ENCODE results near the gene CLASRP.

Gene CLASRP

DNA sequence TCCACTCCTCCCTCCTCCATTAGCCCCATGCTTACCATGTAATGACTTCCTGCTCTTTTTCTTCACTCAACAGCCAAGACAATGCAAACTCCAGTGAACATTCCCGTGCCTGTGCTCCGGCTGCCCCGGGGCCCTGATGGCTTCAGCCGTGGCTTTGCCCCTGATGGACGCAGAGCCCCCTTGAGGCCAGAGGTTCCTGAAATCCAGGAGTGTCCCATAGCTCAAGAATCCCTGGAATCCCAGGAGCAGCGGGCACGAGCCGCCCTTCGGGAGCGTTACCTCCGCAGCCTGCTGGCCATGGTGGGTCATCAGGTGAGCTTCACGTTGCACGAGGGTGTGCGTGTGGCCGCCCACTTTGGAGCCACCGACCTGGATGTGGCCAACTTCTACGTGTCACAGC lies 51.2 kb downstream of the CLASRP start:
- DNase-seq: no peak

DNA sequence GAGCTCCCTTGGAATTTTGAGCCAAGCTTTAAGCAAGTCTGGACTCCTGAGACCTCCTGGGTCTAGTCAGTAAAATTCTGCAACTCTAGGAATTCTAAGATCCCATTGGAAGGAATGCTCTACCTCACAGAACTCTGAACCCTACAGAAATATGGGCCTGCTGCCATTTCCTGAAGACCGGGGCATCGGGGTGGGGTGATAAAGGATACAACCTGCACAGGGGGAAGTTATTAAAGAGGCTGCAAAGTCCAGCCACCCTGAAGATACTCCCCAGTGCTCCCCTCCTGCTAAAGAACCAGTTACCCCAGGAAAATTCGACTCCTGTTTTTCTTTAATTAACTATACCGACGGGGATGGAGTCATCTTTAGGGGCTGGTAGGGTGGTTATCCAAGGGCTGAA lies 51.8 kb downstream of the CLASRP start:
- no peak for DNase-seq

DNA sequence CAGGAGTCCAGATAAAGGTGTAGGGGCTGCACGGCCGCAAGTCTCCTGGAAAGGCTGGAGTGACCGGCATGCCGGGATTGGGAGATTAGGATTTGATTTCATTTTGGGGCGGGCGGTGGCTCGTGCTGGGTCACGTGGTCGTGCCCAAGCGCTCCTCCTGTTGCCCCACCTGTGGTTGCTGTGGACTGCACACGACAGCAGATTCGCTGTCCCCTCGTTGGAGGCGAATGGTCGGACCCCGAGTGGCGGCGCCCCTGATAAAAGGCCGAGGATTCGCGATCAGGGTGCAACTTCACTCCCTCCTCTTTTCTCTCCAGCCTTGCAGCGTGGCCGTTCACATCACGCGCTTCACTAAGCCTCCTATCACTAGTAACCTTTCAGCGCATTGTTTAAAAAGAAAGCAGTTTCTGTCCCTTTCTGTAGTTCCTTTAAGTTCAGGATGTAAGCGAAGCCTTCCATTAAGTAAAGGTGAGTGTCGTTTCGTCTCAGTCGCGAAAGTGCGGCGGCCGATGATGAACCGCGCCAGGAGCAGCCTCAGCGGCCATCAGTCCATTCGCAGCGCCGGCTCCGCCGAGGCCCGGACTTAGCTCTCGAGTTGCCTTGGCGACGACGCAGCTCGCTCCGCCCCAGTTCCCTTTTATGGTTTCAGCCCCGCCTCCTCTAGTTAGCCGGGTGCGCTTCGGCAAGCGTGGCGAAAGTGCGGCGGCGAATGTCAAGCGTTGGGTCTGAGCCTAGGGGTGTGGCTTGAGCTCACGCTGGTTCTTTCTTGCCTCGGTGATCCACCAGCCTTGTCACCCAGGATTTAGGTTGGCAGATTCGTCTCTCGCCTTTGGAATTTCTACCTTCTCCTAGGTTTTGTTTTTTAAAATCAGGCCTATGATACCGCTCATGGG lies 52.4 kb downstream of the CLASRP start:
- peak; percentile 97 for DNase-seq

DNA sequence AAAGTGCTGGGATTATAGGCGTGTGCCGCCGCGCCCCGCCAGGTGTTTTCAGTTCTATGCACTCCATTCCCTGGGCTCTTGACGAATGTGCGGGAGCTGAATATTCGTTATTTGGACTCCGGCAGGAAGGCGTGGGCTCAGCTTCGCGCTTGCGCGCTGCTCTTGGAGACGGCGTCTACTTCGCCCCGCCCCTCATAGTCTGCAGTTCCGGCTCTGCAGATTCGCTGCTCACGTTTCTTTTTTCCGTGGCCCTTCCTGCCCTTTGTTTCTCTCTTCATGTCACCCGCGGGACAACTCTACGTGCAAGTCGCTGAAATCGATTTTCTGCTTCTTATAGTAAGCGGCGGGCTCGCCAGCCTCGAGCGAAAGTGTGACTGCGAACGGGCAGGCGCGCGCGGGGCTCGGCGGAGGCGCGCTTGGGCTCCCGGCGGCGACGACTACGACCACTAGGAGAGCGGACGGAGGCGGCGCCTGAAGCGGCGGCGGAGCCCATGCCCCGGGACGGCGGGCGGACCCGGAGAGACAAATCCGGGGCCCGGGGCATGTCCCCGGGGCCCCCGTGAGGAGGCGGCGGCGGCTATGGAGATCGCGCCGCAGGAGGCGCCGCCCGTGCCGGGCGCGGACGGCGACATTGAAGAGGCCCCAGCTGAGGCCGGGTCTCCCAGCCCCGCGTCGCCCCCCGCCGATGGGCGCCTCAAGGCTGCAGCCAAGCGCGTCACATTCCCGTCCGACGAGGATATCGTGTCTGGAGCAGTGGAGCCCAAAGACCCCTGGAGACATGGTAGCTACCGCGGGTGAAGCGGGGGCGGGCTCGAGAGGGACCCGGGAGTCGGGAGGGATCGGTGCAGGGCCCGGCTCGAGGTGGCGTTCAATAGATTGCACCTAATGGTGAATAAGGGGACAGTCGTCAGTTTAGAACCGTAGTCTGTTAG lies 54.2 kb downstream of the CLASRP start, which contains the start of gene PPP1R37:
Gene PPP1R37 (plus strand): TSS at position 433 of the 932 bp plus-strand sequence. CDS start 147 bp downstream, at position 580.
- peak; percentile 94 for DNase-seq

DNA sequence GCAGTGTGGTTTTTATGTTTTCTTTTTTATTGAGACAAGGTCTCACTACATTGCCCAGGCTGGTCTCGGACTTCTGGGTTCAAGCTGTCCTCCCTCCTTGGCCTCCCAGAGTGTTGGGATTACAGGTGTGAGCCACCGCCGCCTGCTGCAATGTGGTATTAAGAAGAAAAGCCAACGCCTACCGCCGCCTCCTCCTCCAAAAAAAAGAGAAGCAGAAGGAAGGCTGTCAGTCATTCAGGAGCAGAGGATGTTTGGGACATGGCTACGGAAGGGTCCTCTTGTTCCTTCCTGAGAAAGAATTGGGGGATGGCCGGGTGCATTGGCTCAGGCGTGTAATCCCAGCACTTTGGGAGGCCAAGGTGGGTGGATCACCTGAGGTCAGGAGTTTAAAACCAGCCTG lies 55.3 kb downstream of the CLASRP start:
- DNase-seq: no peak

DNA sequence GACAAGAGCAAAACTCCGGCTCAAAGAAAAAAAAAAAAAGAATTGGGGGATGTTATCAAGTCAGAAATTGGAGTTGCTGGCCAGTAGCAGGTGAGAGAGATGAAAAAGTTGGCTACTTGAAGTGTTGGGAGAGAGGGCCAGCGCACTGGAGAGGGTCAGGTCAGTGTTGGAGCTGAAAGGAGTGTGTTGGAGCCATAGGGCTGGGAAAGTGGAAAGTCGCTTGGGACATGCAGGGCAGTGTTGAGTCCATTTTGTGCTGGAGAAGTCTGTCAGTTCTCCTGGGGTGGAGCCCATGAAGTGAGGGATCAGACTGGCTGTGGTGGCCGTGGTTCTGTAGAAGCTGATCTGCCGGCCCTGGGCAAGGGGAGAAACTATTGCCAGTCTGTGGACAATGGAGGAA lies 55.9 kb downstream of the CLASRP start:
- DNase-seq: no peak

DNA sequence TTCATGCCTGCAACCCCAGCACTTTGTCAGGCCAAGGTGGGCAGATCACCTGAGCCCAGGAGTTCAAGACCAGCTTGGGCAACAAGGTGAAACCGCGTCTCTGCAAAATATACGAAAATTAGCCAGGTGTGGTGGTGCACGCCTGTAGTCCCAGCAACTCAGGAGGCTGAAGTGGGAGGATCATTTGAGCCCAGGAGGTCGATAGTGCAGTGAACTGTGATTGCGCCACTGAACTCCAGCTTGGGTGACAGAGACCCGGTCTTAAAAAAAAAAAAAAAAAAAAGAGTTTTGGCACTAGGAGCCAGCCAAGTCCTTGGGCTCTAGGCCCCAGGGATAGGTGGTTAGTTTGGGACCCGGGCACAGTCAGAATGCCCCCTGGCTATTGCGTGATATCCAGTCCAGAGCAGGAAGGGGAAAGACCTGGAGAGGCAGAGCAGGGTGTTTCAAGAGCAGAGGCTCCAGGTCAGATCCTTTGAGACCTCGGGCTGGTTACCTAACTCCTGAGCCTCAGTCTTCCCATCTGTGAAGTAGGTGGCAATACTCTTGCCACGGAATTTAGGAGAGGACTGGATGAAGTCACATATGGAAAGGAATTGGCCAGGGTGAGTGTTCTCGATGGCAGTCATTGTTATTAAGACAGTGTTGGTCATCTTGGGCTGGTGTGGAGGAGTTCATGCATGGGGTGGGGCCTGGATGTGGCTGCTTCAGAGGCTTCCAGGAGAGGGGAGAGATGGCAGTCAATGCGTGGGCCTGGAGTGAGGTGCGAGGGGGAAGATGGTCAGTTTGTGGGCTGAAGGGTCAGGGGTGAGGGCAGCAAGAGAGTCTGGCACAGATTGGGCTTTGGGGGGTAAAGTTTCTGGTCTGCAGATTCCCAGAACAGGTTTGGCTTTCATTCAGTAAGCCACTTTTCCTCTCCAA lies 56.9 kb downstream of the CLASRP start:
- DNase-seq: no peak

DNA sequence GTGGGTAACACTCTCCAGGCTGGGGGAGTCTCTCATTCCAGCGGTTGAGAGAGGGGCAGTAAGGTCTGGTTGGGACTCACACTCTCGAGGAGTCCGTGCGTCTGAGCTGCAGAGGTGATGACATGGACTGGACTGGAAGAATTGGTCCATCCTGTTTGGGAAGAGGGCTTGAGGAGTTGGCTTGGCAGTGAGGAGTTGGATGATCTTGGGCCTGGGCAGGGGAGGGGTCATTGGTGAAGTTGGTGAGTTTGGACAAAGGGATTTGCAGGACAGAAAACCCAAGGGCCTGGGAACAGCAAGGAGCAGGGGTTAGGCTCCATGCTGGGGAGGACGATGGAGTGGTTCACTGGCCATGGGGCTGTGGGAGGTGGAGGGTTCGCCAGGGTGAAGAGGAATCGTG lies 57.9 kb downstream of the CLASRP start:
- no peak for DNase-seq

DNA sequence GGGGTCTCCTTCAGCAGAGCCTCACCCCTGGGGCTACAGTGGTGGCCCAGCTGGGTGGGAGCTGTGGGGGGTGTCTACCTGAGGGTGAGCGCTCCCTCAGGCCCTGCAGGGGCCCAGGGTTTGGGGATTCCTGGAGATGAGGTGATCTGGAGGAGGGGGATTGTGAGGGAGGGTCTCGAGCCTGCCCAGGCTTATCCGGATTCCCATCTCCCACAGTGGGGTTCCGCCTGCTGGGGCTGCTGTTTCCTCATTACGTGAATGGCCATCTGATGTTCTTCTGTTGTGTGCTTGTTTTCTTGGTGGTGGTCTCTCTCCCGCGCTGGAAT lies 58.6 kb downstream of the CLASRP start:
- DNase-seq: no peak

DNA sequence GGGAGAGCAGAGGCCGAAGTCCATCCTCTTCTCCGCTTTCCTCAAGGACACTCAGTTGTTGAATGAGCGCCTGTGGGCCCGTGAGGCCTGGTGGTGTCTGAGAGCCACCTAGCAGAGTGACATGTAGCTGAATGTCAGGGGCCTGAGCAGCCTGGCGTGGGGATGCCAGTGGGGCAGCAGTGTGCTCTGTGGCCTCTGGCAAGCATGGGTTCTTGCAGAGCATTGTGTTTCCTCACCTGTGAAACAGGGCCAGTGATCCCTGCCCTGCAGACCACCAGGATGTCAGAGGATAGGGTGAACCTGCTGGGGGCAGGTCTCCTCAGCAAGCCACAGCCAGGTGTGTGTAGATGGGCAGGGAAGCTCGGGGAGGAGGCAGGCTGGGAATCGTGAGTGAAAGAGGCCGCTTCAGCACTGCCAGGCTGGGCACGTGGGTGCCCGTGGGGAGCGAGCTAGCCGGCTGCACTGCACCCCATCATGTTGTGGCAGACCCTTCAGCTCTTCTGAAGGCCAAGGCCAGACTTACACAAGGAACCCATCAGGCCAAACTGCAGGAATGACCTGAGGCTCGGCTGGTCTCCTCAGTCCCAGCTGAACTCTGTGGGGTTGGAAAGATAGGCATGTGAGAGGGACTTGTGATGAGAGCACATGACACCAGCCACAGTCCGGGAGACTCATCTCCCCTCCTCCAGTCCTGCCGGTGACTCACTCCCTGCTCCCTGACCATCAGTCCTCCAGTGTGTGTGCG lies 59.1 kb downstream of the CLASRP start:
- DNase-seq: peak; percentile 81

DNA sequence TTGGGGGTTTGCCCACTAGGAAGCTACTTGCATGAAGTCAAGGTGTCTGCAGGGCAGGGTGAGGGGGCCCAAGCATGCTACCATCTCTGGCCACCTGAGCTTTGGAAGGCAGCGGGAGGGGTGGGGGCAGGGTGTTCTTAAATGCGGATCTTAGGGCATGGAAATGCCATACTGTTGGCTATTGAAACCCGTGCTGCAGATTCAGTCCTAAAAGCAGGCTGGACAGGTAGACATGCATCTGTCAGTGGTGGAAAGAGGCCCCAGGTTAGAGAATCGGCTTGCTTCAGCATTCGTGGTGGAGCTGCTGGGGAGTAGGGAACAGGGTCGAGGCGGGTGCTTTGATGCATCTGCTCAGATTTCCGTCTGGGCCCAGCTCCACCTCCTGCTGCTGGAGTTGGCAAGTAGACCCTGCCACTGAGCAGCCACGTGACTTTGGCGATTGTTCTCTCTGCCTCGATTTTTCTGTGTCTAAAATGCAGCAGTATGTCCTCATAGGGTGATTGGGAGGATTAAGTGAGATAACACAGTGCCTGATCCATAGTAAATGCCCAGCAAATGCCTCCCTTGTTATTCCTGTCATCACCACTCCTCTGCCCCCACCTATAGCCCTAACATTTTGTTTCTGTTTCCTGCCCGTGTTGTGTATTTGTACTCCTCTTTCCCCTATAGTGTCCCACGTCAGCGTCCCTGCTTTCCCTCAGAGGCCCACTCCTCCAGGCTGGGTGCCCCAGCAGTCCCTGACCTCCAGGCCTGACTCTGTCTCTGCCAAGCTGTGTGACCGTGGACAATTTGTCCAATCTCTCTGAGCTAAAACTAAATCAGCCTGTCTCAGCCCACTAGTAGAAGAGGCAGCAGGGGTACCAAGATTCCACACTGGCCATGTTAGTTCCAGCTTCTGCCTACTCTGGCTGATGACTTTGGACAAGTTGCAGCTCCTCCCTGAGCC lies 59.9 kb downstream of the CLASRP start:
- no peak for DNase-seq

DNA sequence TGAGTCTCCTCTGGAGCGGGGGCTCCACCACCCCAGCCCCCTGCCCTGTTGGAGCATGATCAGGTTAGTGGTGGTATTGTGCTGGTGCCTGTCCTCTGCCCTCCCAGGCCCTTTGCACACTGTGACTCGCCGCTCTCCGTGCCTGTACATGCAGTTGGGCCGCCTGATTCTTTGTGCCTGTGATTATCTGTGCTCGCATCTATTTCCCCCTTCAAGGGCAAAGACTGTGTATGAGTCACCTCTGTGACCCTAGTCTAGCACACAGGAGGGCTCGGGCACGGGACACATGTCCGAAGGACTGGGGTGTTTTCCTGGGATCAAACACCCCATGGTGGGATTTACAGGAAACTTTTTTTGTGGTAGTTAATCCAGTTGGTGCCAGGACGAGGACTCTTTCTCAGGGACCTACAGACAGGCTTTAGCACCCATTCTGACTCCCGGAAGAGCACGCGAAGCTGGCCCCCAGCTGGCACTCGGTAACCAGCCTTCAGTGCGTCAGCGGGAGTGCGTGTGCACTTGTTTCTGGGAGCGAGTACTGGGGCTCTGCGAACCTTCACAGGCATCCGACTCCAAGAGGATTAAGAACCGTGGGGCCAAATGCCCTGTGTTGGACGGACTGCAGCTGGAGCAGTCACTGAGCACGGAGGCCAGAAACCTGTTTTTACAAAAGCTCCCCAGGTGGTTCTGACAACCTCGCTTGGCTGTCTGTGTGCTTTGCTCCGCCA lies 60.8 kb downstream of the CLASRP start:
- no peak for DNase-seq

DNA sequence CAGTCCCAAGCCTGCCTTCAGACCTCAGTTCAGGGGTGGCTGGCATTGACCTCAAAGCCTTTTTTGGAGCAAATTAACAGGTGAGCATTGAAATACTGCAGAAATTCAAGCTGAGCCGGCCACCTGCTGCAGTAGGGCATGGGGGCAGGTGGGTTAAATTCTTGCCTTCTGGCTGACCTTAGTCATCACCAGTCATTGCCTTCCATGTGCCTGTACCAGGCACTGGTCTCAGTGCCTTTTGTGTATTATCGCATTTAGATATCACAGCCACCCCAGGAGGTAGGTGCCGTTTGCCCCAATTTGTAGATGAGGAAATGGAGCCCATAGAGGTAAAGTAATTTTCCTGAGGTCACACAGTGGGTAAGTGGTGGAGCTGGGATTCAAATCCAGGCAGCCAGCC lies 61.4 kb downstream of the CLASRP start:
- DNase-seq: no peak

DNA sequence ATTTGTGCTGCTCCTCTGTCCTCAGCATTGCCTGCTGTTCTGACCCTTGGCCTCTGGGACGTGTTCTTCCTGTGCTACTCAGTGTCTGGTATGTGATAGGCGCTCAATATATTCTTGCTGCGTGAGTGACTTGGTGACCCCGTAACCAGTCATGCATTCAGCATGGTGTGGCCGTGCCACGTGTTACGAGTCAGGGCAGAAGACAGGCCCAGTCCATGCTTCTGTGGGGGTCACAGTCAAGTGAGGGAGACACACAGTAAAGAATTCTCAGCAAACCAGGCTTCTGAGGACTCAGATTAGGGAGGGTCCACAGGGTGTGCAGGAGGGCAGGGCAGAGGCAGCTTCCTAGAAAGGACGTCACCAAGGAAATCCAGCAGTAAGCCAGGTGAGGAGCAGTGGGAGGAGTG lies 62.0 kb downstream of the CLASRP start:
- no peak for DNase-seq

DNA sequence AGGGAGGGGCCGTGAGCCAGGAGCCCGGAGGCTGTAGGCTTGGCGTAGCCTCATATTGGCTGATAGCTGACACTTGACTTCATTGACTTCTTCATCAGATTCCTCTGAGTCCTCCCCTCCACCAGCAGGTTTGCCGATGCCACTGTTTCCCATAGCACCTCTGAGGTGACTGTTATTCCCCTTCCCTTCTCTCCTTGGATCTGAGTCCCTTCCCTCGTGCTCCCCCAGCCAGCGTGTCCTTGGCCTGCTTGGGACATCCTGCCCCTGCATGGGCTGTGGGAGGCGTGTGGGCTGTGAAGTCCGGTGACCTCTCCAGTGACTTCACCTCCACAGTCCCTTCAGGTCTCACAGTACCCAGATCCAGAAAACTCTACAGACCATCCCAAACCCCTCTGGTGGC lies 63.0 kb downstream of the CLASRP start:
- DNase-seq: no peak

DNA sequence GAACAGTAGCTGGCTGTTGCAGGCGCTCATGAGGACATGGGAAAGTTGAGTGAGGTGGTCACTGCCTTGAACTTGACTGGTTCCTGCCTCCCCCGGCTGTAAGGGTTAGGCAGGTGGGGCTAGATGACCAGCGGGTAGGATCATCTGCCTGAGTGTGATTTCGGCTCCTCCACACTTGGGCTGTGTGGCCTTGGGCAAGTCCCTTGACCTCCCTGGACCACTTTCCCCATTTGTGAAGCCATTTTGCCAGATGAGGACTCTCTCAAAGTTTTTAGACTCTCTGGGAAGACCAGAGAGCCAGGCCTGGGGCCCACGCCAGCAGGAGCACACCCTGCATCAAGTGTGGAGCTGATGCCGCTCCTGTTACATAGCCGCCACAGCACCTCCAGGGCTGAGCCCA lies 63.6 kb downstream of the CLASRP start:
- no peak for DNase-seq

DNA sequence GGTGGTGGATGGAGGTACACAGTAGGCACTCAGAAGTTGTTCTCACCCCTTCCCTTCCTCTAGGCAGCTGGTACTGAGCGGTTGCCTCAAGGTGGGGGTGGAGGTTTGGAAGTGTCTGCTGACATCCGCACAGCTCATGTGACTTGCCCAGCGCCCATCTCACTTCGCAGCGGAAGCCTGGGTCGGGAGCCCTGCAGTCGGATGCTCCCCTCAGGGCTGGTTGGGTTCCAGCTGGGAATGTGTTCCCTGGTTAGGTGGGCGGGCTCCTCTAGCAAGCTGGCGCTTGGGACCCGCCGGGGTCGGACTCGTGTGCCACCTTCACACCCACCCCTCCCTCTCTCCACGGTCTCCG lies 64.3 kb downstream of the CLASRP start:
- no peak for DNase-seq

DNA sequence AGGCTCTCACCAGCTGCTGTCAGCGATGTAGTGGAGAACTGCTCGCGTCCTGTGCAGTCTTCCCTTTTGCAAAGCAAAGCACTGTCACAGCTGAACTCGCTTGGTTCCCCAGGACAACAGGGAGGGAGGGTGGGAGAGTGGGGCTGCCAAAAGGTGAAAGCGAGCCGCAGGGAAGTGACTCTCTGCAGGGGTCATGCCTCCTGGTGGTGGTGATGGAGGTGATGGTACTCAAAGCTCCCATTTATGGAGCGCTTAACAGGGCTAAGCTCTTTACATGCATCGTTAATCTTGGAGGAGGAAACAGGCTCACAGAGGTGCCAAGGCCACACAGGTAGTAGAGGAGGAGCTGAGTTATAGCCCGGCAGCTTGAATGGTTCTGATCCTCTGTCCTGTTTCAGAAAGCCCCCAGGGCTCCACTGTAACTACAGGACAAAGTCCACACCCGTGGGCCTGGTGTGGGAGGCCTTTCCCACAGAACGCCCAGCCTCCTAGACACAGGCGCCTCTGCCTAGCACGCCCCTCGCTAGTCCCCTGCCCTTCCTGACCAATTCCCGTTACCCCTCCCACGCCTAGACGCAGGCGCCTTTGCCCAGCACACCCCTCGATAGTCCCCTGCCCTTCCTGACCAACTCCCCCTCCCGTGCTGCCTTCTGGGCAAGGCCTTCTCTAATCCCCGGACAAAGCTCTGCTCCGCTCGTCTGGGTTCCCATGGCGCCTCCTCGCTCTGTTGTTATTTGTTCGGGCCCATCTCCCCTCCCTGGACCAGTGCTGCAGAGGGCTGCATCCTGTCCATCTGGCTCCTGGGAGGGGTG lies 64.9 kb downstream of the CLASRP start:
- no peak for DNase-seq

DNA sequence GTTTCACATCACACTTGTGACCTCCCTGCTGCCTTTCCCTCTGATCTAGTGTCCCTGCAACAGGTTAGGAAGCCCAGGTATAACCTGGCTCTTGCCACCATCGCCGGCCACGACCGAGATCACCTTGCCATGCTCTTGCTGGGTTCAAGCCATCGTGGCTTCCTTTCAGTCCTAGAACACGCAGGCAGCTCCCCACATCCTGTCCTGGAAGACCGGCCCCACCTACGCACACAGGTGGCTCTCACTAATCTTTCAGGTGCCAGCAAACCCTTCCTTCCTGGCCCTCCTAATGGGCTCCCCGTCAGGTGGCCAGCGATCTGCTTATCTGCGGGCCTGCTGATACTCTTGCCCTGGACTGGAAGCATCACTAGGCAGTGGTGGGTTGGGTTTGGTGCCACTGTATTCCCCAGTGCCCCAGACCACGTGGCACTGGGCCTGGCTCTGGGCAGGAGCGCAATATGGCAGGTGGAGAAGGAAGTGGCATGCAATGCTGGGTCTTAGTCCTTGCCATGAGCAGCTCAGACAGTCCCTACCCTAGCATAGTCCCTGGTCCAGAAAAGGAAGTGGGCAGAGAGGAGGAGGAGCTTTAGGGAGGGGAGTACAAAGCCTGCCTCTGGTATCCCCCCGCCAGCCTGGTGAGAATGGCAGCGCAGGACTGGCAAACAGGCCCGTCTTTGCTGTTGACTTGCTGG lies 66.0 kb downstream of the CLASRP start:
- DNase-seq: no peak
